ENCODE results near the gene NRL.

Gene NRL

GRCh38 chr14:24076302-24076601, 38.5 kb downstream of the NRL start:
- no peak for DNase-seq (ENCODE audit: low read depth)
- no peak overlapping the region for H3K4me3 ChIP-seq (ENCODE audit: low read length)
- no peak for TF ChIP-seq CTCF (IDR thresholded peaks at IDR 0.05; ENCODE audit: insufficient read depth, low read depth, low read length, missing control alignments)

GRCh38 chr14:24075485-24076301, 39.1 kb downstream of the NRL start:
- DNase-seq (ENCODE audit: low read depth) = no peak
- H3K4me3 ChIP-seq (ENCODE audit: low read length) = no peak overlapping the region
- TF ChIP-seq CTCF (IDR thresholded peaks at IDR 0.05; ENCODE audit: insufficient read depth, low read depth, low read length, missing control alignments) = no peak

GRCh38 chr14:24074625-24075484, 39.9 kb downstream of the NRL start:
- no peak overlapping the region for H3K4me3 ChIP-seq (ENCODE audit: low read length)
- TF ChIP-seq CTCF (IDR thresholded peaks at IDR 0.05; ENCODE audit: insufficient read depth, low read depth, low read length, missing control alignments) = no peak
- no peak for DNase-seq (ENCODE audit: low read depth)

- no peak for DNase-seq (ENCODE audit: low read depth)
- H3K4me3 ChIP-seq (ENCODE audit: low read length) = no peak overlapping the region
- no peak for TF ChIP-seq CTCF (IDR thresholded peaks at IDR 0.05; ENCODE audit: insufficient read depth, low read depth, low read length, missing control alignments)
These were observed 41.6 kb downstream of the NRL start for GRCh38 chr14:24072881-24073877.

GRCh38 chr14:24072436-24072835, 42.3 kb downstream of the NRL start:
- no peak overlapping the region for H3K4me3 ChIP-seq (ENCODE audit: low read length)
- no peak for DNase-seq (ENCODE audit: low read depth)
- no peak for TF ChIP-seq CTCF (IDR thresholded peaks at IDR 0.05; ENCODE audit: insufficient read depth, low read depth, low read length, missing control alignments)

GRCh38 chr14:24071836-24072430, 42.8 kb downstream of the NRL start:
- DNase-seq (ENCODE audit: low read depth) = no peak
- TF ChIP-seq CTCF (IDR thresholded peaks at IDR 0.05; ENCODE audit: insufficient read depth, low read depth, low read length, missing control alignments) = no peak
- H3K4me3 ChIP-seq (ENCODE audit: low read length) = no peak overlapping the region
